NCI-H2196 treated with DMSO at 0.1 percent for 48 hours (cell line): ENCODE measurements around the gene PHF3.
"Not testable (repeated sequence)": the region's sequence is repeated elsewhere in the genome, so short reads cannot be mapped to it uniquely, and the experiment has no call there.

Experiments
- DNase-seq: peaks from one replicate; lab custom pipeline; 2025; ENCODE audit not compliant: unreplicated experiment; lab: John Stamatoyannopoulos, UW

PHF3 gene

GRCh38 chr6:63706630-63707029, 71.0 kb downstream of the PHF3 start:
- DNase-seq, result no peak

GRCh38 chr6:63708631-63709030, 73.0 kb downstream of the PHF3 start:
- no peak for DNase-seq

- DNase-seq, result no peak
Observed at GRCh38 chr6:63709148-63709547, 73.5 kb downstream of the PHF3 start.

- no peak for DNase-seq
Observed at GRCh38 chr6:63713332-63713731, 77.7 kb downstream of the PHF3 start.

GRCh38 chr6:63714091-63714490, 78.5 kb downstream of the PHF3 start:
- DNase-seq, result no peak

GRCh38 chr6:63716169-63716568, 80.6 kb downstream of the PHF3 start:
- no peak for DNase-seq

- no peak for DNase-seq
Observed at GRCh38 chr6:63721181-63721580, 85.6 kb downstream of the PHF3 start.

GRCh38 chr6:63724721-63725120, 89.1 kb downstream of the PHF3 start:
- DNase-seq, result no peak

- DNase-seq, result no peak
Observed at GRCh38 chr6:63730311-63730710, 94.7 kb downstream of the PHF3 start.

- no peak for DNase-seq
Observed at GRCh38 chr6:63731930-63732329, 96.3 kb downstream of the PHF3 start.

GRCh38 chr6:63732336-63732735, 96.7 kb downstream of the PHF3 start:
- DNase-seq, result no peak

- no peak for DNase-seq
Observed at GRCh38 chr6:63734923-63735322, 99.3 kb downstream of the PHF3 start.

GRCh38 chr6:63738190-63738589, 102.6 kb downstream of the PHF3 start:
- not testable (repeated sequence) for DNase-seq

- DNase-seq, result no peak
Observed at GRCh38 chr6:63739094-63739687, 103.6 kb downstream of the PHF3 start.

GRCh38 chr6:63740709-63741108, 105.1 kb downstream of the PHF3 start:
- DNase-seq, result no peak

GRCh38 chr6:63742060-63742459, 106.5 kb downstream of the PHF3 start:
- DNase-seq, result no peak

GRCh38 chr6:63743691-63744090, 108.1 kb downstream of the PHF3 start:
- DNase-seq, result no peak

GRCh38 chr6:63744810-63745209, 109.2 kb downstream of the PHF3 start:
- DNase-seq, result no peak

GRCh38 chr6:63745784-63746183, 110.2 kb downstream of the PHF3 start:
- DNase-seq, result no peak

GRCh38 chr6:63750400-63750799, 114.8 kb downstream of the PHF3 start:
- DNase-seq, result no peak

GRCh38 chr6:63757275-63757674, 121.7 kb downstream of the PHF3 start:
- not testable (repeated sequence) for DNase-seq

- DNase-seq, result no peak
Observed at GRCh38 chr6:63757826-63758225, 122.2 kb downstream of the PHF3 start.

GRCh38 chr6:63759605-63760105, 124.1 kb downstream of the PHF3 start:
- no peak for DNase-seq
